ENCODE data around the gene BORCS5.
"Not testable (repeated sequence)": the region's sequence is repeated elsewhere in the genome, so short reads cannot be mapped to it uniquely, and the experiment has no call there.

Gene BORCS5

GRCh38 chr12:12501121-12501520 is 144.2 kb downstream of the BORCS5 start:
- DNase-seq (ENCODE audit: insufficient read length, low spot score) (no peak), FAIRE-seq (no peak)
- TF ChIP-seq TAF1 (IDR thresholded peaks at IDR 0.05; ENCODE audit: low read depth, low read length), result no peak
- TF ChIP-seq POLR2A (IDR thresholded peaks at IDR 0.05; ENCODE audit: low read depth, low read length), result no peak

DNA sequence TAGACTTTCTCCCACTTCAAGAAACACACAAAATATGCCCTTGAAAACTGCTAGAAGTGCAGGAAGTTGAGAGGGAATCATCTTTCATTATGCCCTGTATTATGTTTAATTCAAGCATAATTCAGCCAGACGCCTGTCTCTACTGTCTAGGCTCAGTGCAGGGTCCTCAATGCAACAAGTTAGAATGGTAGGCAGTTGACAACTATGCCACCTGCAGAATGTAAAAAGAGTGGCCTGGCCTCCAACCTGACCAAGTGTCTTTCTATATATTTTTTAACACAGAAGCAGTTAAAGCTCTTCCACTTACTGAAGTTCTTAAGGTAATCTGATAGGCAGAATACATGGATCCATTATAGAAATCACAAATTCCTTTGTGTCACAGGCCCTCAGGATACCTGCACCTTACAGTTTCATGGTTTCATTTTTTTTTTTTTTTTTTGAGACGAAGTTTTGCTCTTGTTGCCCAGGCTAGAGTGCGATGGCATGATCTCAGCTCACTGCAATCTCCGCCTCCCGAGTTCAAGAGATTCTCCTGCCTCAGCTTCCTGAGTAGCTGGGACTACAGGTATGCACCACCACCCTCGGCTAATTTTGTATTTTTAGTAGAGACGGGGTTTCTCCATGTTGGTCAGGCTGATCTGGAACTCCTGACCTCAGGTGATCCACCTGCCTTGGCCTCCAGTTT is 145.4 kb downstream of the BORCS5 start:
- not testable (repeated sequence) for DNase-seq (ENCODE audit: insufficient read length, low spot score); FAIRE-seq

- DNase-seq (ENCODE audit: insufficient read length, low spot score), result no peak
- no peak for FAIRE-seq
- peak; percentile 41 for TF ChIP-seq SPI1 (IDR thresholded peaks at IDR 0.05; ENCODE audit: low read depth, low read length)
- no peak for TF ChIP-seq POU2F2 (IDR thresholded peaks at IDR 0.05; ENCODE audit: low read depth, low read length)
Measured at GRCh38 chr12:12502815-12503151, 145.9 kb downstream of the BORCS5 start.

DNA sequence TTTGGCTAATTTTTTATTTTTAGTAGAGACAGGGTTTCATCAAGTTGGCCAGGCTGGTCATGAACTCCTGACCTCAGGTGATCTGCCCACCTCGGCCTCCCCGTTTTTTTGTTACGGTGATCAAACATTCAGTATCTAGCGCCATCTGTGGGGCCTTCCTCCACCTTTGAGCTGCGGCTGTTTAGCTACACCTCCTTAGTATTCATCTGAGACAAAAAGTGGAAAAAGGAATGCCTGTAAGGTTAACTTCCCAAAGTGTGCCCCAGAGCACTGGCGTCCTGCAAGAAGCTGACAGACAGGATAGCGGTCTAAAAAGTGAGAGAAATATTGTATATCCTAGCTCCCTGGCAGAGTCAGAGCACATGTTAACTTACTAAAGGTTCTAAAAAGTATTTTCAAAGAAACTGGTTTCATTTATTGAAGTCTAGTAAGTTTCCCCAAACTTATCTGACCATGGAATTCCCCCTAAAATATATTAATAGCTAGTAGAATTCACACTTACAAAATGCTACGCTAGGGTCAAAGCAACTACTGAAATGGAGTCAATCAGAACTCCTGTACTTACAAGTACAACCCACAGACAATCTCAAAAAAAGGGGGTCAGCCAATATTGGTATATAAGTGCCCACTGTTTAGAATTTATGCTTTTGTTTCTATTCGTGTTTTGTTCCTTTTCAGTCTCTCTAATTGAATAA is 146.7 kb downstream of the BORCS5 start:
- DNase-seq (ENCODE audit: insufficient read length, low spot score), result no peak
- TF ChIP-seq POLR2A (IDR thresholded peaks at IDR 0.05; ENCODE audit: low read depth, low read length) (no peak), TAF1 (IDR thresholded peaks at IDR 0.05; ENCODE audit: low read depth, low read length) (no peak), POU2F2 (IDR thresholded peaks at IDR 0.05; ENCODE audit: low read depth, low read length) (no peak), SPI1 (IDR thresholded peaks at IDR 0.05; ENCODE audit: low read depth, low read length) (no peak), POLR2AphosphoS5 (IDR thresholded peaks at IDR 0.05; ENCODE audit: low read depth, low read length) (no peak), PAX5 (IDR thresholded peaks at IDR 0.05; ENCODE audit: insufficient read depth, low read length, severe bottlenecking) (no peak)
- FAIRE-seq, result no peak

GRCh38 chr12:12505544-12506495 is 148.9 kb downstream of the BORCS5 start:
- TF ChIP-seq POLR2AphosphoS5 (IDR thresholded peaks at IDR 0.05; ENCODE audit: low read depth, low read length), result no peak
- TF ChIP-seq POU2F2 (IDR thresholded peaks at IDR 0.05; ENCODE audit: low read depth, low read length), result no peak
- 0 out of 2 replicates have a peak, but pooled peaks have one; percentile 20 for TF ChIP-seq TAF1 (IDR thresholded peaks at IDR 0.05; ENCODE audit: low read depth, low read length)
- TF ChIP-seq SPI1 (IDR thresholded peaks at IDR 0.05; ENCODE audit: low read depth, low read length), result no peak; the same call in 1 of the 2 replicates
- TF ChIP-seq PAX5 (IDR thresholded peaks at IDR 0.05; ENCODE audit: insufficient read depth, low read length, severe bottlenecking), result peak; percentile 81
- TF ChIP-seq POLR2A (IDR thresholded peaks at IDR 0.05; ENCODE audit: low read depth, low read length), result peak; percentile 44; the same call in 1 of the 2 replicates
- DNase-seq (ENCODE audit: insufficient read length, low spot score) (peak; percentile 28), FAIRE-seq (peak; percentile 93)

DNA sequence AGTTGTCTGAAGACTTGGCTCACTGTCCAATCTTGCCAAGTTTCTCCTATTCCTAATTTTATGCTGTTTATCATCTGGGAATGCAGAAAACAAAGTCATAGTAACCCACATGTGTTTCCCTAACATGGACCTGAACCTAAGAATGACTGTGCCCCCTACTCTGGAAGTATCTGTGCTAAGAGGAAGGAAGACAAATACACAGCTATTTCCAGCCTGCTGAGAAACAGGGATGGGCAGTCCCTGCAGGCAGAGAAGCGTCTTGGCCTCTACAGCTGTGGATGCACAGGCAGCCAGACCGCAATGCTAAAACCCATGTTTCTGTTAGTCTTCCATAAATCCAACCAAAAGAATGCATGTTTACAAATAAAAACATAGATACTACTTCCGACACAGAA is 149.6 kb downstream of the BORCS5 start:
- TF ChIP-seq TAF1 (IDR thresholded peaks at IDR 0.05; ENCODE audit: low read depth, low read length) (no peak), PAX5 (IDR thresholded peaks at IDR 0.05; ENCODE audit: insufficient read depth, low read length, severe bottlenecking) (no peak), POLR2AphosphoS5 (IDR thresholded peaks at IDR 0.05; ENCODE audit: low read depth, low read length) (no peak), POU2F2 (IDR thresholded peaks at IDR 0.05; ENCODE audit: low read depth, low read length) (no peak), POLR2A (IDR thresholded peaks at IDR 0.05; ENCODE audit: low read depth, low read length) (no peak), SPI1 (IDR thresholded peaks at IDR 0.05; ENCODE audit: low read depth, low read length) (no peak)
- FAIRE-seq (peak; percentile 41), DNase-seq (ENCODE audit: insufficient read length, low spot score) (no peak)

- DNase-seq (ENCODE audit: insufficient read length, low spot score), result no peak
- FAIRE-seq, result no peak
- no peak for TF ChIP-seq POLR2AphosphoS5 (IDR thresholded peaks at IDR 0.05; ENCODE audit: low read depth, low read length)
- no peak for TF ChIP-seq SPI1 (IDR thresholded peaks at IDR 0.05; ENCODE audit: low read depth, low read length)
- no peak for TF ChIP-seq POU2F2 (IDR thresholded peaks at IDR 0.05; ENCODE audit: low read depth, low read length)
- TF ChIP-seq PAX5 (IDR thresholded peaks at IDR 0.05; ENCODE audit: insufficient read depth, low read length, severe bottlenecking), result no peak
- TF ChIP-seq POLR2A (IDR thresholded peaks at IDR 0.05; ENCODE audit: low read depth, low read length), result no peak
- TF ChIP-seq TAF1 (IDR thresholded peaks at IDR 0.05; ENCODE audit: low read depth, low read length), result no peak
Measured at GRCh38 chr12:12507121-12507520, 150.2 kb downstream of the BORCS5 start.

DNA sequence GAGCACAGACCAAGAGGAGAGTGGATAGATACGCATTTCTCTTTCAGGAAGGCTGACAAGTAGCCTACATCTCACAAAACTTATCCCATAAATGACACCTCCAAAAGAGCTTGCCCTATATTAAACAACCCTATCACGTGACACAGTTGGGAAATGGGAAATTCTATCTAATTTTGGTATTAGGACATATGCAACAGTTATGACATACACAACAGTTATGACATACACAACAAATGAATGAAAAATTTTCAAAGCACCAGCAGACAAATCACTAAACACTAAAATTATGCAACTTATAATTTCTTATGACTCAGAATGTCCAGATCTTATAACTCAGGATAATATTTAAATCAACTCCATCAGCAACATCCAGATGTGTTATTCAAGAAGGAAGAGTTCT is 151.7 kb downstream of the BORCS5 start:
- DNase-seq (ENCODE audit: insufficient read length, low spot score) (no peak), FAIRE-seq (no peak)
- no peak for TF ChIP-seq POLR2A (IDR thresholded peaks at IDR 0.05; ENCODE audit: low read depth, low read length)

- TF ChIP-seq PAX5 (IDR thresholded peaks at IDR 0.05; ENCODE audit: insufficient read depth, low read length, severe bottlenecking) (no peak), POLR2AphosphoS5 (IDR thresholded peaks at IDR 0.05; ENCODE audit: low read depth, low read length) (no peak), SPI1 (IDR thresholded peaks at IDR 0.05; ENCODE audit: low read depth, low read length) (no peak), POU2F2 (IDR thresholded peaks at IDR 0.05; ENCODE audit: low read depth, low read length) (no peak), POLR2A (IDR thresholded peaks at IDR 0.05; ENCODE audit: low read depth, low read length) (no peak), TAF1 (IDR thresholded peaks at IDR 0.05; ENCODE audit: low read depth, low read length) (no peak)
- FAIRE-seq (no peak), DNase-seq (ENCODE audit: insufficient read length, low spot score) (no peak)
Measured at GRCh38 chr12:12510141-12510540, 153.3 kb downstream of the BORCS5 start.

DNA sequence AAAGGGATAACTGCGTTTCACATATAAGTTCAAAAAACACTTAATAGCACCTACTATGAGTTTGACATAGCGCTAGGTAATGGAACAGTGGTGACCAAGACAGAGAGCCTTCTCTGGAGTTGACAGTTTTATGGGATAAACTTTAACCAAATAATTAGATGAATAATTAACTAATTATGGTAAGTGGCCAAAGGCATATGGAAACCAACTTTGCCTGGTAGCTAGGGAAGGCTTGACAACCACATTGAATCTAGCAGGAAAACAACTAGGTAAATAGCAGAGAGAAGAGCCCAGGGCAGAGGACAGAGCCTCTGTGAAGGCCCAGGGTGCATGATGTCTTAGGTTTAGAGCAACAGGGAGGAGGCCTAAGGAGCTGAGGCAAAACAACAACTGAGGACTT is 153.7 kb downstream of the BORCS5 start:
- FAIRE-seq (no peak), DNase-seq (ENCODE audit: insufficient read length, low spot score) (no peak)
- no peak for TF ChIP-seq POU2F2 (IDR thresholded peaks at IDR 0.05; ENCODE audit: low read depth, low read length)
- TF ChIP-seq POLR2A (IDR thresholded peaks at IDR 0.05; ENCODE audit: low read depth, low read length), result no peak
- TF ChIP-seq POLR2AphosphoS5 (IDR thresholded peaks at IDR 0.05; ENCODE audit: low read depth, low read length), result no peak
- TF ChIP-seq SPI1 (IDR thresholded peaks at IDR 0.05; ENCODE audit: low read depth, low read length), result no peak
- no peak for TF ChIP-seq PAX5 (IDR thresholded peaks at IDR 0.05; ENCODE audit: insufficient read depth, low read length, severe bottlenecking)
- no peak for TF ChIP-seq TAF1 (IDR thresholded peaks at IDR 0.05; ENCODE audit: low read depth, low read length)
